H54 (cell line): Measurements from ENCODE around the gene PGM3.
A peak's percentile ranks its signal among the peaks of the same experiment; 100 is the strongest.

Experiments
- DNase-seq: peaks from one replicate; pipeline ENCODE4 v3.0.0; 2011; ENCODE audit warnings: low spot score, mixed read lengths; ENCODE audit not compliant: insufficient read length
- FAIRE-seq: peaks from 3 replicates; lab custom pipeline; 2011; peaks lifted over from hg19 to GRCh38; lab: Jason Lieb, UNC
- POLR2A ChIP-seq: IDR thresholded peaks from 2 replicates; pipeline ENCODE4 v1.6.1; 2011; ENCODE audit warnings: low read depth, mild to moderate bottlenecking, low read length

PGM3 gene

GRCh38 chr6:83167726-83168278 lies 25.3 kb downstream of the PGM3 start:
- FAIRE-seq (no peak), DNase-seq (no peak)
- no peak for TF ChIP-seq POLR2A

GRCh38 chr6:83160167-83160566 lies 32.9 kb downstream of the PGM3 start:
- TF ChIP-seq POLR2A, result no peak
- DNase-seq (no peak), FAIRE-seq (no peak)

GRCh38 chr6:83155794-83156193 lies 37.3 kb downstream of the PGM3 start:
- TF ChIP-seq POLR2A, result no peak
- FAIRE-seq, result no peak
- no peak for DNase-seq

GRCh38 chr6:83153883-83154521 lies 39.1 kb downstream of the PGM3 start:
- FAIRE-seq (peak; percentile 33), DNase-seq (no peak)
- no peak for TF ChIP-seq POLR2A

GRCh38 chr6:83152913-83153312 lies 40.2 kb downstream of the PGM3 start:
- TF ChIP-seq POLR2A, result no peak
- DNase-seq, result no peak
- FAIRE-seq, result no peak

- no peak for TF ChIP-seq POLR2A
- DNase-seq (no peak), FAIRE-seq (no peak)
Observed at GRCh38 chr6:83151114-83151513, 42.0 kb downstream of the PGM3 start.

- no peak for DNase-seq
- FAIRE-seq, result no peak
- no peak for TF ChIP-seq POLR2A
Observed at GRCh38 chr6:83138758-83139157, 54.3 kb downstream of the PGM3 start.

GRCh38 chr6:83138118-83138722 lies 54.8 kb downstream of the PGM3 start:
- TF ChIP-seq POLR2A, result no peak
- FAIRE-seq (peak; percentile 53), DNase-seq (no peak)

- DNase-seq (no peak), FAIRE-seq (no peak)
- no peak for TF ChIP-seq POLR2A
Observed at GRCh38 chr6:83132121-83132520, 60.9 kb downstream of the PGM3 start.

GRCh38 chr6:83127976-83128375 lies 65.1 kb downstream of the PGM3 start:
- FAIRE-seq (no peak), DNase-seq (no peak)
- TF ChIP-seq POLR2A, result no peak

GRCh38 chr6:83127258-83127657 lies 65.8 kb downstream of the PGM3 start:
- no peak for TF ChIP-seq POLR2A
- DNase-seq (no peak), FAIRE-seq (no peak)

- FAIRE-seq (no peak), DNase-seq (no peak)
- TF ChIP-seq POLR2A, result no peak
Observed at GRCh38 chr6:83126807-83127206, 66.3 kb downstream of the PGM3 start.

- TF ChIP-seq POLR2A, result no peak
- no peak for FAIRE-seq
- no peak for DNase-seq
Observed at GRCh38 chr6:83126223-83126622, 66.8 kb downstream of the PGM3 start.

GRCh38 chr6:83125425-83125824 lies 67.6 kb downstream of the PGM3 start:
- no peak for DNase-seq
- no peak for TF ChIP-seq POLR2A
- no peak for FAIRE-seq

- DNase-seq (no peak), FAIRE-seq (no peak)
- TF ChIP-seq POLR2A, result no peak
Observed at GRCh38 chr6:83124553-83124952, 68.5 kb downstream of the PGM3 start.
